HepG2 (cell line): ENCODE results near the gene CCSER2. TPM values are rescaled to one million over a fixed set of nuclear protein-coding genes. Genes with fewer than 3 reads are reported as not detected.

ENCODE experiments used
- AKAP8 ChIP-seq: sonication (generic); formaldehyde crosslinking; IDR thresholded peaks from 2 replicates; pipeline ENCODE4 v1.5.1; 2020; ENCODE audit warnings: mild to moderate bottlenecking, missing genetic modification reagents
- BRD4 ChIP-seq: sonication (generic); formaldehyde crosslinking; IDR thresholded peaks from 2 replicates; pipeline ENCODE4 v1.4.0; 2020; ENCODE audit warnings: missing genetic modification reagents
- EHMT2 ChIP-seq: fragments of 200-600 bp; sonication (generic); IDR thresholded peaks from 2 replicates; pipeline ENCODE4 v1.7.0; 2017; ENCODE audit warnings: antibody characterized with exemption, low read depth, low read length, borderline replicate concordance
- GATAD2A ChIP-seq: IDR thresholded peaks from 2 replicates; pipeline ENCODE4 v1.6.1; 2016
- KAT8 ChIP-seq: IDR thresholded peaks from 2 replicates; pipeline ENCODE4 v1.6.1; 2016; ENCODE audit warnings: missing genetic modification reagents, missing compliant biosample characterization
- KLF12 ChIP-seq: sonication (generic); formaldehyde crosslinking; IDR thresholded peaks from 2 replicates; pipeline ENCODE4 v1.4.0; 2020; ENCODE audit warnings: missing genetic modification reagents, borderline replicate concordance
- NR2F2 ChIP-seq: IDR thresholded peaks from 2 replicates; pipeline ENCODE4 v1.6.1; 2012; ENCODE audit warnings: low read depth, inconsistent platforms, borderline replicate concordance
- SKI ChIP-seq: fragments of 450-650 bp; IDR thresholded peaks from one replicate; pipeline ENCODE4 v1.6.1; 2018; ENCODE audit warnings: mild to moderate bottlenecking; ENCODE audit not compliant: partially characterized antibody
- SP140L ChIP-seq: sonication (generic); formaldehyde crosslinking; IDR thresholded peaks from 2 replicates; pipeline ENCODE4 v1.4.0; 2020; ENCODE audit warnings: missing genetic modification reagents, borderline replicate concordance
- TBP ChIP-seq: sonication (generic); formaldehyde crosslinking; IDR thresholded peaks from 2 replicates; pipeline ENCODE4 v1.5.0; 2020; ENCODE audit warnings: missing genetic modification reagents
- ZBTB26 ChIP-seq: IDR thresholded peaks from 2 replicates; pipeline ENCODE4 v1.6.1; 2016; ENCODE audit warnings: missing compliant biosample characterization, missing genetic modification reagents, borderline replicate concordance
- ZMYM4 ChIP-seq: sonication (generic); formaldehyde crosslinking; IDR thresholded peaks from 2 replicates; pipeline ENCODE4 v1.8.1; 2023; ENCODE audit warnings: mild to moderate bottlenecking, missing genetic modification reagents
- ZNF124 ChIP-seq: sonication (generic); formaldehyde crosslinking; IDR thresholded peaks from 2 replicates; pipeline ENCODE4 v1.4.0; 2020; ENCODE audit warnings: missing genetic modification reagents
- ZNF501 ChIP-seq: sonication (generic); formaldehyde crosslinking; IDR thresholded peaks from 2 replicates; pipeline ENCODE4 v1.5.1; 2020; ENCODE audit warnings: mild to moderate bottlenecking, moderate library complexity, missing genetic modification reagents
- ZNF564 ChIP-seq: sonication (generic); formaldehyde crosslinking; IDR thresholded peaks from 2 replicates; pipeline ENCODE4 v1.8.1; 2023; ENCODE audit warnings: mild to moderate bottlenecking, missing genetic modification reagents
- ZNF703 ChIP-seq: sonication (generic); formaldehyde crosslinking; IDR thresholded peaks from 2 replicates; pipeline ENCODE4 v1.5.1; 2020; ENCODE audit warnings: missing genetic modification reagents, mild to moderate bottlenecking, moderate library complexity, borderline replicate concordance
- ZNF777 ChIP-seq: sonication (generic); formaldehyde crosslinking; IDR thresholded peaks from 2 replicates; pipeline ENCODE4 v1.4.0; 2020; ENCODE audit warnings: missing genetic modification reagents
- ZSCAN30 ChIP-seq: sonication (generic); formaldehyde crosslinking; IDR thresholded peaks from 2 replicates; pipeline ENCODE4 v1.5.0; 2020; ENCODE audit warnings: mild to moderate bottlenecking, missing genetic modification reagents
- polyA plus RNA-seq, 8 experiments: library from polyadenylated mRNA; depleted of rRNA in 3 of 8; stranded (reverse) in 7 of 8; unstranded in 1 of 8; fragments of >200 nt; fragmentation: Illumina TruSeq in 4 of 8; extraction: Trizol in 4 of 8; gene quantifications; 2 replicates each; pipeline versions ENCODE4 v1.2.1 to v1.2.3, GENCODE V29; 2011 to 2016; ENCODE audit warnings: low read depth in 4 of 8, missing spikeins in 1 of 8, mixed read lengths in 1 of 8; ENCODE audit not compliant: insufficient read depth in 1 of 8
- total RNA-seq, 5 experiments: library from RNA; depleted of rRNA; stranded (reverse); fragments of >200 nt; fragmentation: Illumina TruSeq; extraction: Trizol; gene quantifications; 2 replicates each; pipeline ENCODE4 v1.2.3, GENCODE V29; 2016; ENCODE audit warnings: low read depth in 1 of 5
- TF ChIP-seq, protein P1 (sequence below): sonication (generic); formaldehyde crosslinking; IDR thresholded peaks from 2 replicates; pipeline ENCODE4 v1.5.0; 2020; ENCODE audit warnings: missing genetic modification reagents
- TF ChIP-seq, protein P2 (sequence below): sonication (generic); formaldehyde crosslinking; IDR thresholded peaks from 2 replicates; pipeline ENCODE4 v1.4.0; 2020; ENCODE audit warnings: low read depth, mild to moderate bottlenecking, missing genetic modification reagents
- TF ChIP-seq, protein P3 (sequence below): sonication (generic); formaldehyde crosslinking; IDR thresholded peaks from 2 replicates; pipeline ENCODE4 v1.9.0; 2021; ENCODE audit warnings: mild to moderate bottlenecking, missing genetic modification reagents

CCSER2 gene
- total and polyA plus RNA-seq, 2 of the 13 experiments (the other 11 are each of a cell fraction or from before 2014, with no cell fraction given), result 13.3 to 17.2 TPM

GRCh38 chr10:84541289-84541637 is 212.9 kb downstream of the CCSER2 start (continued):
- TF ChIP-seq KLF12 (CRISPR knock-in tag), result no peak
- no peak for TF ChIP-seq ZSCAN30 (CRISPR knock-in tag)
- 0 out of 2 replicates have a peak, but pooled peaks have one; percentile 5 for TF ChIP-seq KAT8
- TF ChIP-seq NR2F2, result no peak
- no peak for TF ChIP-seq ZNF703 (CRISPR knock-in tag)
- 0 out of 2 replicates have a peak, but pooled peaks have one; percentile 40 for TF ChIP-seq EHMT2
- TF ChIP-seq ZNF124 (CRISPR knock-in tag), result no peak
- TF ChIP-seq, protein P1, sequence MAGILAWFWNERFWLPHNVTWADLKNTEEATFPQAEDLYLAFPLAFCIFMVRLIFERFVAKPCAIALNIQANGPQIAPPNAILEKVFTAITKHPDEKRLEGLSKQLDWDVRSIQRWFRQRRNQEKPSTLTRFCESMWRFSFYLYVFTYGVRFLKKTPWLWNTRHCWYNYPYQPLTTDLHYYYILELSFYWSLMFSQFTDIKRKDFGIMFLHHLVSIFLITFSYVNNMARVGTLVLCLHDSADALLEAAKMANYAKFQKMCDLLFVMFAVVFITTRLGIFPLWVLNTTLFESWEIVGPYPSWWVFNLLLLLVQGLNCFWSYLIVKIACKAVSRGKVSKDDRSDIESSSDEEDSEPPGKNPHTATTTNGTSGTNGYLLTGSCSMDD (CRISPR knock-in tag), result no peak
- TF ChIP-seq ZNF777, result no peak
- TF ChIP-seq SKI, result no peak
- no peak for TF ChIP-seq ZBTB26 (CRISPR knock-in tag)
- 0 out of 2 replicates have a peak, but pooled peaks have one; percentile 18 for TF ChIP-seq GATAD2A (CRISPR knock-in tag)
- TF ChIP-seq, protein P2, sequence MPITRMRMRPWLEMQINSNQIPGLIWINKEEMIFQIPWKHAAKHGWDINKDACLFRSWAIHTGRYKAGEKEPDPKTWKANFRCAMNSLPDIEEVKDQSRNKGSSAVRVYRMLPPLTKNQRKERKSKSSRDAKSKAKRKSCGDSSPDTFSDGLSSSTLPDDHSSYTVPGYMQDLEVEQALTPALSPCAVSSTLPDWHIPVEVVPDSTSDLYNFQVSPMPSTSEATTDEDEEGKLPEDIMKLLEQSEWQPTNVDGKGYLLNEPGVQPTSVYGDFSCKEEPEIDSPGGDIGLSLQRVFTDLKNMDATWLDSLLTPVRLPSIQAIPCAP (CRISPR knock-in tag), result no peak
- no peak for TF ChIP-seq SP140L
- TF ChIP-seq ZNF501 (CRISPR knock-in tag), result 0 out of 2 replicates have a peak, but pooled peaks have one; percentile 21
- no peak for TF ChIP-seq ZNF564 (CRISPR knock-in tag)
- no peak for TF ChIP-seq AKAP8 (CRISPR knock-in tag)
- no peak for TF ChIP-seq BRD4 (CRISPR knock-in tag)
- no peak for TF ChIP-seq TBP (CRISPR knock-in tag)
- TF ChIP-seq ZMYM4 (CRISPR knock-in tag), result peak; percentile 59; the same call in 1 of the 2 replicates
- TF ChIP-seq, protein P3, sequence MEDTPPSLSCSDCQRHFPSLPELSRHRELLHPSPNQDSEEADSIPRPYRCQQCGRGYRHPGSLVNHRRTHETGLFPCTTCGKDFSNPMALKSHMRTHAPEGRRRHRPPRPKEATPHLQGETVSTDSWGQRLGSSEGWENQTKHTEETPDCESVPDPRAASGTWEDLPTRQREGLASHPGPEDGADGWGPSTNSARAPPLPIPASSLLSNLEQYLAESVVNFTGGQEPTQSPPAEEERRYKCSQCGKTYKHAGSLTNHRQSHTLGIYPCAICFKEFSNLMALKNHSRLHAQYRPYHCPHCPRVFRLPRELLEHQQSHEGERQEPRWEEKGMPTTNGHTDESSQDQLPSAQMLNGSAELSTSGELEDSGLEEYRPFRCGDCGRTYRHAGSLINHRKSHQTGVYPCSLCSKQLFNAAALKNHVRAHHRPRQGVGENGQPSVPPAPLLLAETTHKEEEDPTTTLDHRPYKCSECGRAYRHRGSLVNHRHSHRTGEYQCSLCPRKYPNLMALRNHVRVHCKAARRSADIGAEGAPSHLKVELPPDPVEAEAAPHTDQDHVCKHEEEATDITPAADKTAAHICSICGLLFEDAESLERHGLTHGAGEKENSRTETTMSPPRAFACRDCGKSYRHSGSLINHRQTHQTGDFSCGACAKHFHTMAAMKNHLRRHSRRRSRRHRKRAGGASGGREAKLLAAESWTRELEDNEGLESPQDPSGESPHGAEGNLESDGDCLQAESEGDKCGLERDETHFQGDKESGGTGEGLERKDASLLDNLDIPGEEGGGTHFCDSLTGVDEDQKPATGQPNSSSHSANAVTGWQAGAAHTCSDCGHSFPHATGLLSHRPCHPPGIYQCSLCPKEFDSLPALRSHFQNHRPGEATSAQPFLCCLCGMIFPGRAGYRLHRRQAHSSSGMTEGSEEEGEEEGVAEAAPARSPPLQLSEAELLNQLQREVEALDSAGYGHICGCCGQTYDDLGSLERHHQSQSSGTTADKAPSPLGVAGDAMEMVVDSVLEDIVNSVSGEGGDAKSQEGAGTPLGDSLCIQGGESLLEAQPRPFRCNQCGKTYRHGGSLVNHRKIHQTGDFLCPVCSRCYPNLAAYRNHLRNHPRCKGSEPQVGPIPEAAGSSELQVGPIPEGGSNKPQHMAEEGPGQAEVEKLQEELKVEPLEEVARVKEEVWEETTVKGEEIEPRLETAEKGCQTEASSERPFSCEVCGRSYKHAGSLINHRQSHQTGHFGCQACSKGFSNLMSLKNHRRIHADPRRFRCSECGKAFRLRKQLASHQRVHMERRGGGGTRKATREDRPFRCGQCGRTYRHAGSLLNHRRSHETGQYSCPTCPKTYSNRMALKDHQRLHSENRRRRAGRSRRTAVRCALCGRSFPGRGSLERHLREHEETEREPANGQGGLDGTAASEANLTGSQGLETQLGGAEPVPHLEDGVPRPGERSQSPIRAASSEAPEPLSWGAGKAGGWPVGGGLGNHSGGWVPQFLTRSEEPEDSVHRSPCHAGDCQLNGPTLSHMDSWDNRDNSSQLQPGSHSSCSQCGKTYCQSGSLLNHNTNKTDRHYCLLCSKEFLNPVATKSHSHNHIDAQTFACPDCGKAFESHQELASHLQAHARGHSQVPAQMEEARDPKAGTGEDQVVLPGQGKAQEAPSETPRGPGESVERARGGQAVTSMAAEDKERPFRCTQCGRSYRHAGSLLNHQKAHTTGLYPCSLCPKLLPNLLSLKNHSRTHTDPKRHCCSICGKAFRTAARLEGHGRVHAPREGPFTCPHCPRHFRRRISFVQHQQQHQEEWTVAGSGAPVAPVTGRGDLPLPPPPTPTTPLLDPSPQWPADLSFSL (CRISPR knock-in tag), result no peak
